Small intestine (tissue), 7 donors: ENCODE results near the gene JPH3. TPM values are rescaled to one million over a fixed set of nuclear protein-coding genes. Genes with fewer than 3 reads are reported as not detected.

Source experiments
- DNase-seq, 2 donors: peaks; one replicate each; pipeline versions ENCODE4 v3.0.0 to v3.0.0-alpha.2; 2013
- FAIRE-seq: peaks from 2 replicates; lab custom pipeline; 2012; peaks lifted over from hg19 to GRCh38; lab: Jason Lieb, UNC
- H3K27ac ChIP-seq, 3 donors: one replicate each; pipeline ENCODE4 v1.5.1; 2013; ENCODE audit warnings: low read length in 2 of 3, mild to moderate bottlenecking in 2 of 3, control low read depth in 1 of 3, inconsistent platforms in 1 of 3, low read depth in 1 of 3, moderate library complexity in 1 of 3
- H3K27me3 ChIP-seq, 3 donors: one replicate each; pipeline ENCODE4 v1.6.1; 2013; ENCODE audit warnings: low read length in 3 of 3, inconsistent platforms in 1 of 3; ENCODE audit not compliant: control insufficient read depth in 3 of 3, insufficient read depth in 3 of 3
- H3K36me3 ChIP-seq, 3 donors: one replicate each; pipeline ENCODE4 v1.6.1; 2013; ENCODE audit warnings: low read length in 3 of 3, inconsistent platforms in 1 of 3, low read depth in 1 of 3, mild to moderate bottlenecking in 1 of 3, moderate library complexity in 1 of 3; ENCODE audit not compliant: control insufficient read depth in 3 of 3, insufficient read depth in 2 of 3
- H3K4me1 ChIP-seq, 3 donors: one replicate each; pipeline ENCODE4 v1.6.1; 2013; ENCODE audit warnings: low read length in 2 of 3, inconsistent platforms in 1 of 3, low read depth in 1 of 3, mild to moderate bottlenecking in 1 of 3, moderate library complexity in 1 of 3; ENCODE audit not compliant: control insufficient read depth in 3 of 3, insufficient read depth in 2 of 3
- H3K4me3 ChIP-seq, 3 donors: one replicate each; pipeline ENCODE4 v1.5.1; 2013; ENCODE audit warnings: low read length in 3 of 3, control low read depth in 1 of 3, inconsistent platforms in 1 of 3, low read depth in 1 of 3, mild to moderate bottlenecking in 1 of 3, moderate library complexity in 1 of 3
- H3K9me3 ChIP-seq, 2 donors: one replicate each; pipeline ENCODE4 v1.6.1; 2013; ENCODE audit warnings: low read depth in 1 of 2, low read length in 1 of 2; ENCODE audit not compliant: control insufficient read depth in 2 of 2, insufficient read depth in 1 of 2
- WGBS, 3 donors: extraction: QIAGEN DNeasy Blood & Tissue Kit; methylation state at CpG; one replicate each; pipeline ENCODE4 v1.1.7; 2013; 5-methylcytosine and 5-hydroxymethylcytosine counted together
- polyA plus RNA-seq, 4 donors: library from polyadenylated mRNA; stranded (reverse) in 3 of 4; unstranded in 1 of 4; fragments of 200-250 nt in 3 of 4; fragments of 120-200 nt in 1 of 4; gene quantifications; one replicate each; pipeline versions ENCODE4 v1.2.1 to v1.2.3, GENCODE V29; 2013
- donor health status: healthy with polysubstance abuse.
- donor health status: control.
- donor health status: control.
- donor health status: Bipolar disorder and iron deficiency.
- donor health status: healthy.

The JPH3 gene
- polyA plus RNA-seq, 4 donors: 0.22 to 2.4 TPM; not detected in 2

- DNase-seq (no peak), FAIRE-seq (no peak)
- WGBS, 3 donors: 60 to 82% (median 66%) methylated on average over 23 to 24 of the region's 24 CpGs
- no peaks in the 10 kb centered on the region for H3K4me1 ChIP-seq
- no peaks in the 10 kb centered on the region for H3K9me3 ChIP-seq
- H3K4me3 ChIP-seq: no peak overlapping the region
- H3K36me3 ChIP-seq: no peaks in the 10 kb centered on the region
- no peaks in the 10 kb centered on the region for H3K27me3 ChIP-seq
- H3K27ac ChIP-seq: no peak overlapping the region
Measured at GRCh38 chr16:87684106-87684677, 81.9 kb downstream of the JPH3 start.

GRCh38 chr16:87684711-87685404 lies 82.5 kb downstream of the JPH3 start:
- Histone ChIP-seq H3K4me1 (no peaks in the 10 kb centered on the region), H3K4me3 (no peak overlapping the region), H3K36me3 (no peaks in the 10 kb centered on the region), H3K27ac (no peak overlapping the region), H3K9me3 (no peaks in the 10 kb centered on the region), H3K27me3 (no peaks in the 10 kb centered on the region)
- DNase-seq (no peak), FAIRE-seq (no peak)
- WGBS, 3 donors: 85 to 90% (median 87%) methylated on average over 35 of the region's 35 CpGs

GRCh38 chr16:87685405-87685755 lies 83.1 kb downstream of the JPH3 start:
- Histone ChIP-seq H3K4me3 (no peak overlapping the region), H3K27me3 (no peaks in the 10 kb centered on the region), H3K36me3 (no peaks in the 10 kb centered on the region), H3K9me3 (no peaks in the 10 kb centered on the region), H3K27ac (no peak overlapping the region), H3K4me1 (no peaks in the 10 kb centered on the region)
- FAIRE-seq (no peak), DNase-seq (no peak)
- WGBS, 3 donors: 82 to 88% (median 87%) methylated on average over 19 of the region's 19 CpGs

GRCh38 chr16:87685766-87686165 lies 83.5 kb downstream of the JPH3 start:
- Histone ChIP-seq H3K36me3 (no peaks in the 10 kb centered on the region), H3K27me3 (no peaks in the 10 kb centered on the region), H3K4me3 (no peak overlapping the region), H3K4me1 (no peaks in the 10 kb centered on the region), H3K9me3 (no peaks in the 10 kb centered on the region), H3K27ac (no peak overlapping the region)
- DNase-seq (no peak), FAIRE-seq (no peak)
- 79 to 83% (median 81%) methylated on average over 13 of the region's 13 CpGs for WGBS, 3 donors

- DNase-seq: no peak
- 64 to 77% (median 68%) methylated on average over 13 of the region's 13 CpGs for WGBS, 3 donors
Measured at GRCh38 chr16:87686697-87687096, 84.4 kb downstream of the JPH3 start.

GRCh38 chr16:87687126-87687910 lies 85.0 kb downstream of the JPH3 start:
- no peaks in the 10 kb centered on the region for H3K9me3 ChIP-seq
- H3K27me3 ChIP-seq: no peaks in the 10 kb centered on the region
- no peak overlapping the region for H3K4me3 ChIP-seq
- H3K36me3 ChIP-seq: no peaks in the 10 kb centered on the region
- FAIRE-seq (no peak), DNase-seq (no peak)
- no peaks in the 10 kb centered on the region for H3K4me1 ChIP-seq
- no peak overlapping the region for H3K27ac ChIP-seq
- 69 to 70% (median 69%) methylated on average over 31 of the region's 31 CpGs for WGBS, 3 donors

More at GRCh38 chr16:87686697-87687096, 84.4 kb downstream of the JPH3 start:
- Histone ChIP-seq H3K4me1 (no peaks in the 10 kb centered on the region), H3K4me3 (no peak overlapping the region), H3K9me3 (no peaks in the 10 kb centered on the region), H3K27me3 (no peaks in the 10 kb centered on the region), H3K36me3 (no peaks in the 10 kb centered on the region), H3K27ac (no peak overlapping the region)
- no peak for FAIRE-seq

GRCh38 chr16:87687998-87688529 lies 85.8 kb downstream of the JPH3 start:
- Histone ChIP-seq H3K4me3 (no peak overlapping the region), H3K36me3 (no peaks in the 10 kb centered on the region), H3K27me3 (no peaks in the 10 kb centered on the region), H3K27ac (no peak overlapping the region), H3K9me3 (no peaks in the 10 kb centered on the region), H3K4me1 (no peaks in the 10 kb centered on the region)
- 80 to 88% (median 81%) methylated on average over 14 of the region's 14 CpGs for WGBS, 3 donors
- FAIRE-seq (no peak), DNase-seq (no peak)
